GM19395 (cell line): ENCODE data around the gene PRR33.

Experiments
- ATAC-seq: cut with Tn5 transposase; IDR thresholded peaks from one replicate; pipeline ENCODE4 v1.9.1; 2021; ENCODE audit warnings: mild to moderate bottlenecking, moderate library complexity; ENCODE audit not compliant: unreplicated experiment

PRR33 gene

GRCh38 chr11:1916986-1917522 lies 25.4 kb upstream of the PRR33 start:
- no peak for ATAC-seq

DNA sequence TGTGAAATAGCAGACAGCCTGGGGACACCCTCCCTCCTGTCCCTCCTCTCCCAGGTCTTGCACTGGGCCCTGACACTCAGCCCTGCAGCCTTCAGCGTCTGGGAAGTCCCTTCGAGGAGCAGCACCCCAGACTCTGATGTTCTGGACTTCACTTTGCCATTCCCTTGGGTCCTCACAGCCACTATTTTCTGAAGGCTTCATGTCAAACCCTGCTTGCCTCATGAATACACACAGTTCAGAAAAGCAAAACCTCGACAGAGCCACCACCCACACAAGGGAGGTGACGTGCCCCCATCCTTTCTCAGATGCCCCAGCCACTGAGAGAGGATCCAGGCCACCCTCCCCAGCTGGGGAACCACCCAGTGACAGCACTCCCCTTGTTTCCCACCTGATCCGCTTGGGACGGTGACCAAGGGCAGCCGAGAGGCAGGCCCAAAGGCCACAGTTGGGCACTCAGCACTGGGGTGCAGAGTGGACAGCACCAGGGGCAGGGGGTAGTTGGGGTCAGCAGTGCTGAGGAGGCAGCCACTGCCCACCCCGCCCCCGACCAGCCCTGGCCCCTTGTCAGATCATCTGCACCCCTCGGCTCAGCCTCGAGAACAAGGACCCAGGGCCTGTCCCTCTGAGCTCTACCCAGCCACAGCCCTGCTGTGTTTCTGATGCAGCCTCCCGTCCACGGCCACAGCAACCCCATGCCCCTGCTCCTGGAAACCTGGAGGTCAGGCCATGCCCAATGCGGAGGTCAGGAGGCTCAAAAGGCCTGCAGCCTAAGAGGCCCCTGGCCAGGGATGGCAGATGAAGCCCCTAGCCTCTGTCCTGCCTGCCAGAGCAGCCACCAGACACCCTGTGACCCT lies 24.7 kb upstream of the PRR33 start:
- no peak for ATAC-seq

DNA sequence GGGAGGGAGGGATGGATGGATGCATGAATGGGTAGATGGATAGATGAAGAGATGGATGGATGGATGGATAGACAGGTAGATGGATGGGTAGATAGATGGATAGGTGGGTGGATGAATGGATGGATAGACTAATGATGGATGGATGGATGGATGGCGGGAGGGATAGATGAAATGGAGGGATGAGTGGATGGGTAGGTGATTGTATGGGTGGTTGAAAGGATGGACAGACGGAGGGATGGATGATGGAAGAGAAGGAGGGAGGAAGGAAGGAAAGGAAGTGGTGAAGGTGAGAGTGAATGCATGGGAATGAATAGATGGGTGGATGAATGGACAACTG lies 24.1 kb upstream of the PRR33 start:
- ATAC-seq, result no peak

- ATAC-seq, result no peak
These were observed 21.8 kb upstream of the PRR33 start for GRCh38 chr11:1913271-1914060.

DNA sequence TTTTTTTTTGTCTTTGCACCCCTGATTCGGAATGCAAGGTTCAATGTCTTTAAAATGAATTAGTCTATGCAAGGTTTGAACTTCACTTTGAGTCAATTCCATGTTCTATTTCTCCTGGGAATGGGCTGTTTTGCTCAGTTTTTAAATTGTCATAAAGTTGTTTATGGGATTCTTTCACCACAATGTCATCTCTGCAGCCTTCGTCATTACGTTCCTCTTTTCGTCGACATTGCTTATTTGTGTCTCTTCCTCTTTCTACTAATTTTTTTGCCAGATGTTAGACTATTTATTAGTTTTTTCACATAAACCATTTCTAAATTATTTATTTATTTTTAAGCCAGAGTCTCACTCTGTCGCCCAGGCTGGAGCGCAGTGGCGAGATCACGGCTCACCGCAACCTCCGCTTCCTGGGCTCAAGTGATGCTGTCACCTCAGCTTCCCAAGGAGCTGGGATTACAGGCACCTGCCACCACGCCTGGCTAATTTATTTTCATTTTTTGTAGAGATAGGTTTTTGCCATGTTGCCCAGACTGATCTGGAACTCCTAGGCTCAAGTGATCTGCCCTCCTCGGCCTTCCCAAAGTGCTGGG lies 20.7 kb upstream of the PRR33 start:
- ATAC-seq, result no peak

- no peak for ATAC-seq
These were observed 17.8 kb upstream of the PRR33 start for GRCh38 chr11:1909524-1909923.

DNA sequence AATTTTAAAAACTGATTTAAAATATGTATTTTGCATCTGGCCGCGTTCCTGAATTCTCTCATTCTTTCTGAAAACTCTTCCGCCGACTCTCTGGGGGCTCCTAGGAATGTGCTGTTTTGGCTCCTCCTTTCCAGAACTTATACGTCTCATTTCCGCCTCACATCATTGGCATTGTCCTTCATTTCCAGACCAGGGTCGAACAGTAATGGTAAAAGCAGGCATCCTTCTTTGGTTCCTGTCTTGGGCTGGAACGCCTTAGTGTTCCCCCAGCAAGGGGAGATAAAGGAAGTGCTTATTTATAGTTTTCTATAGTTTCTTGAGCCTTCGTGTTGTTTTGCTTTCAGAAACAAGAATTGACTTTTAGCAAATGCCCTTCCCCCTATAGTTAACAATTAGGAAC lies 16.9 kb upstream of the PRR33 start:
- no peak for ATAC-seq

DNA sequence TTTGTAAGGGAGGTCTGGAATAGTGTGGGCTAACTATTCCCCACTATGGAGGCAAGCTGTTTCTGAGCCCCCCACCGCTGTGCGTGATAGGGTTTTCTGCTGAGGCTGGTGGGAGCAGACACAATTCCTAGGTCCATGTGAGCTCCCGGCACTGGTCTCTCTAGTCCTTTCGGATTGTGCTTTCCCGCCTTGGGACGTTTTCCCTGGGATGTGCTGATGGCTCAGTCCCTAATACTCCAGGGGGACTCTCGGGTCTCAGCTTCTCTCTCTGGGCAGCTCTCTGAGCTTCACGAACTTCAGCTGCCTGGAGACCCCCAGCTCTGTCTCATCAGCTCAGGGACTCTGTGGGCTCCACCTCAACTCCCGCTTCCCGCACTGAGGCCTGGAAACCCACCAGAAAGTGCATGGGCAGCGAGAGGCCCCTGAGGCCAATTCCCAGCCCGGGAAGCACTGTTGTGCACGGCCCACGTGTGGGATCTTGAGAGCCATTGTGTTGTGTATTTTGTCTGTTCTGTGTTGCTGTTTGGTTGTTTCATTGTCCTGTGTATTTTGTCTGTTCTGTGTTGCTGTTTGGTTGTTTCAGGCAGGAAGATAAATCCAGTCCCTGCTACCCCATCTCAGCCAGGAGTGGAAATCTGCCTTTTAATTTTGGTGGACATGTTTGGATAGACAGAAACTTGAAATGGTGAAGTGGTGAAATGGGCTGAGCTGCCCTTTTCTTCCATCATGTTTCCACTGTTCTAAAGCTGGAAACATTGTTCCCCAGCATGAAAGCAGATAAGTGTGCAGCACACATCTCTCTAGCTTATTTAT lies 15.1 kb upstream of the PRR33 start:
- ATAC-seq, result no peak

- ATAC-seq, result no peak
These were observed 14.5 kb upstream of the PRR33 start for GRCh38 chr11:1906181-1906580.

DNA sequence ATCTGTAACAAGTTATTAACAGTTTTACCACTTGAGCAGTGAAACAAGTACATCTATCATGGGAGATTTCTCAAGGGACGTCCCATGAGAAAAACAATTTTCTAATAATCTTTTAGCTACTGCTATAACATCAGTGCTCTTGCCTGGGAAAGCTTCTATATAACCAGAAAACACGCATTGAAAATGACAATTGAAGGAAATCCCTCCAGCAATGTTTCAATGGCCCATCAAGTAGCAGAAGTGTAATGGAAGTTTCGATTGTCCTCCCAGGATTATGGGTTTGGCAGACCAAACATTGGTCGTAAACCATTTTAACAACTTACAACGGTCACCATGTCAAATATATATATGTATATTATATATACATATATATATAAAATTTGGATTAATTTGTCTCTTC lies 8.0 kb upstream of the PRR33 start:
- ATAC-seq, result no peak

DNA sequence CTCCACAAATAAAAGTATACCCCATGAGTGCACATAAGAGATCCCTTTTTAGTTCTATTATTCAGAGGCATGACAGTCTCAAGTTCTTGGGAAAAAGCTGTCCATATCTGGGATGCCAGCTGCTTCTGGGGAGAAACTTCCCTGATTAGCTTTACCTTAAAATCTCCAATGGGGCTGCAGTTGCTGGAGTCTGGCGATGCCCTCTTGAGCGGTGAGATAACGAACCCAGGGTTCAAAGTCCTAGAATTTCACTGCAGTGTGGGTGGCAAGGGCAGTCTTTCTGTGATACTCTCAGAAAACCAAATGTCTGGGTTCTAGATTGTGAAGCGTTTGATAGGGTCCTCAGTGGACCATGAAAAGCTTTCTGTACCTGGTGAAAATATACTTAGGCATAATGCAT lies 7.4 kb upstream of the PRR33 start:
- no peak for ATAC-seq

GRCh38 chr11:1896923-1897322 lies 5.2 kb upstream of the PRR33 start:
- no peak for ATAC-seq

DNA sequence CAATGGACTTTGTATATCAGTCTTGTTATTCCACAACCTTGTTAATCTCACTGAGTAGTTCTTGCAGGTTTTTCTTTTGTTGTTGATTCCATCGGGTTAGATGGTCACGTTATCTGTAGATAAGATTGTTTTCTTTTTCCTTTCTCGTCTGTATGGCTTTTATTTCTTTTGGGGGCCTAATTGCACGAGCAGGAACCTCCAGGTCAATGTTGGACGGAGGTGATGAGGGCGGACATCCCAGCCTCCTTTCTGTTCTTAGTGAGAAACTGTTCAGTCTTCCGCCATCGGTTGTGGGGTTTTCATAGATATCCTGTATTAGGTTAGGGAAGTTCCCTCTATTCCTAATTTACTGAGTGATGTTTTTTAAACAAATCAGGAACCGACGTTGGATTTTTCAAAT lies 4.8 kb upstream of the PRR33 start:
- ATAC-seq, result no peak

- no peak for ATAC-seq
These were observed 3.1 kb upstream of the PRR33 start for GRCh38 chr11:1894759-1895158.

DNA sequence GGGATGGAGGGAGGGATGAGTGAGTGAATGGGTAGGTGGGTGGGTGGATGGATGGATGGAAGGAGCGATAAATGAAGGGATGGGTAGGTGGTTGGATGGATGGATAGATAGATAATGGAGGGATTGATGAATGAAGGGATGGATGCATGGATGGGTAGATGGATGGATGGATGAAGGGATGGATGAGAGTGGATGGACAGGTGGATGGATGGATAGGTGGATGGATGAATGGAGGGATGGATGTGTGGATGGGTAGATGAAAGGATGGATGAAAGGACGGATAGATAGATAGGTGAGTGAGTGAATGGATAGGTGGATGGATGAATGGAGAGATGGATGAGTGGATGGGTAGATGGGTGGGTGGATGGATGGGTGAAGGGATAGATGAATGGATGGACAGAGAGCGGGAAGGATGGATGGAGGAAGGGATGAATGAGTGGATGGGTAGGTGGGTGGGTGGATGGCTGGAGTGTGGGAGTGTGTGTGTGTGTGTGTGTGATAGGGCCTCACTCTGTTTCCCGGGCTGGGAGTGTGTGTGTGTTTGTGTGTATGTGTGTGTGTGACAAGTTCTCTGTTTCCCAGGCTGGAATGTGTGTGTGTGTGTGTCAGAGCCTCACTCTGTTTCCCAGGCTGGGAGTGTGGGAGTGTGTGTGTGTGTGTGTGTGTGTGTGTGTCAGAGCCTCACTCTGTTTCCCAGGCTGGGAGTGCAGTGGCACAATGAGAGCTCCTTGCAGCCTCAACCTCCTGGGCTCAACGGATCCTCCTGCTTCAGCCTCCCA lies 2.1 kb upstream of the PRR33 start:
- ATAC-seq, result no peak

GRCh38 chr11:1892558-1892957 lies 863 bp upstream of the PRR33 start:
- ATAC-seq, result no peak

DNA sequence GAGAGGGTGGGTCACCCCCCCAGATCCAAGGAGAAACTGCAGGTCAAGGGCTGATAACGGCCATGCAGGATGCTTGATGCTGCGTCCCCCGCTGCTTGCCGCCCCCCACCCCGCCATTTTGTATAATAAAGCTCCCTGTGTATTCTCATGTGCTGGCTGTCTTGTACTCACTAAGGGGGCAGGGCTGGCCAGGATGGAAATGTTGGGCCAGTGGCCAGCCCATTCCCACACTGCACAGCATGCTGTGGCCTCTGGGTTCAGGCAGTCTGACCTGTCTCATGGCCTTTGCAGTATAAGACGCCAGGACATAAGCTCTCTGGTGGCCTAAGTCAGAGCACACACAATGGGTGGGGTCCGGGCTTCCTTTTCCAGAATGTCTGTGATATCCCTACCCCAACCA lies 421 bp upstream of the PRR33 start:
- ATAC-seq, result no peak

DNA sequence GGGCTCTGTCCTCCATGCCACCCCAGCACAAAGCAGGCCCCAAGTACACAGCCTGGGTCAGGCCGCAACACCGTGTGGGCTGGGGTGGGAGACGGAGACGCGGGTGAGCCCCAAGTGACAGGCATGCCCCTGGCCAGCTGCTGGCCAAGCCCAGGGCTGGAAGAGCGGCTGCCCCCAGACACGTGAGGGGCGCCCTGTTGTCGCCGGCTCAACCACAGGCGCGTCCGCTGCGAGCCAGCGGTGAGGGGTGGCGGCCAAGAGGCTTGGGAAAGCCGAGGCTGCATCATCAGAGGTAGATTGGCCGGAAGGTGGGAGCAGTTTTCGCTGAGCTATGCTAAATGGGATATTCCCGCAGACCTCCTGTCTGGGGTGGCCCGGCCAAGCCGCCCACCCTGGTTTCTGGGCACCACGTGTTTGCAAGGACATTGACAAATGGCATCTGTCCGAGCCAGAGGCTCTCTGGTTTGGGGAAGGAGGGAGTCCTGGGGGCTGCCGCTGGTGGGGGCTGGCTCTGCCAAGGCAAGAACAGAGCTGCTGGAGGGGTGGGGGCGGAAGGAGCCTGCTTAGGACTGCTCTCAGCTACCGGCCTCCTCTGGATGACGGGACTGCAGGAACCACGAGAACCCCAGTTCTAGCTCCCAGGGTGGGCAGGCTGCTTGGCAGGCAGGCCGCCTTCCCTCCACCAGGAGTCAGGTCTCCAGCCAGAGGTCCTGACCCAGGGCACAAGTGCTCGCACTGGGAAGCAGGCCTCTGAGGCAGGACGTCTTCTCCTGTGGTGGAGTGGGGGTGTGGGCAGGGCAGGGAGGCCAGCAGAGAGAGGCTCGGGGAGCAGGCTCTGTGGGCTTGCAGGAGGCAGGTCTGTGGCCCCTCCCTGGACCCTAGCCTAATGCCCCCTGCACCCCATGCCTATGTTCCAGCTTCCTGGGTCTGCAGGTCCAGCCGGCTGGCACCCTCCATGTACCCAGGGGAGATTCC lies 552 bp downstream of the PRR33 start:
- ATAC-seq, result no peak
